Cardiac ventricle fibroblast (primary cell): ENCODE measurements around the gene KATNAL2. TPM values are rescaled to one million over a fixed set of nuclear protein-coding genes. Genes with fewer than 3 reads are reported as not detected.

Experiments
- total RNA-seq: library from RNA; depleted of rRNA; stranded (reverse); fragments of >200 nt; gene quantifications from 2 replicates; pipeline ENCODE4 v1.2.3, GENCODE V29; 2015

KATNAL2 gene
- 4.5 and 6.1 TPM in 2 replicates for total RNA-seq

GRCh38 chr18:46917108-46917802 is at the start of gene KATNAL2, which contains the start of gene PIAS2:
Gene KATNAL2 (plus strand): TSS chr18:46917602. CDS start chr18:46946873, 29,271 bp downstream.
Gene PIAS2 (minus strand): TSS chr18:46917507. CDS start chr18:46917345, 162 bp downstream.

GRCh38 chr18:47035156-47035671 is 117.8 kb downstream of the KATNAL2 start, which contains the start of gene ELOA2:
Gene ELOA2 (minus strand): TSS chr18:47035621. CDS start chr18:47035264, 357 bp downstream.

GRCh38 chr18:47150029-47150823 is 232.8 kb downstream of the KATNAL2 start, which contains the start of gene HDHD2:
Gene HDHD2 (minus strand): TSS chr18:47150500. CDS start chr18:47136439, 14,061 bp downstream.

Other genes with a start within 250 kb of the KATNAL2 start
- 0.10 TPM in 1 of 2 replicates, not detected in the other for gene ST8SIA5, start 160.5 kb upstream of the KATNAL2 start, total RNA-seq
- gene PIAS2, start 95 bp upstream of the KATNAL2 start, total RNA-seq, result 13.4 and 14.0 TPM in 2 replicates
- not detected in 2 replicates for gene ELOA2, start 118.0 kb downstream of the KATNAL2 start, total RNA-seq
- gene HDHD2, start 232.9 kb downstream of the KATNAL2 start, total RNA-seq, result 10.4 and 19.1 TPM in 2 replicates